ENCODE data around the gene TBC1D5.
"Not testable (repeated sequence)": the region's sequence is repeated elsewhere in the genome, so short reads cannot be mapped to it uniquely, and the experiment has no call there.

The TBC1D5 gene

GRCh38 chr3:17707813-17708543 lies 34.5 kb downstream of the TBC1D5 start:
- DNase-seq = no peak

- not testable (repeated sequence) for DNase-seq
Measured at GRCh38 chr3:17705991-17706390, 36.4 kb downstream of the TBC1D5 start.

- not testable (repeated sequence) for DNase-seq
Measured at GRCh38 chr3:17699815-17700214, 42.6 kb downstream of the TBC1D5 start.

- DNase-seq = not testable (repeated sequence)
Measured at GRCh38 chr3:17695665-17696064, 46.8 kb downstream of the TBC1D5 start.

- DNase-seq = not testable (repeated sequence)
Measured at GRCh38 chr3:17693670-17693999, 48.8 kb downstream of the TBC1D5 start.

- DNase-seq = not testable (repeated sequence)
Measured at GRCh38 chr3:17692846-17693669, 49.4 kb downstream of the TBC1D5 start.

GRCh38 chr3:17687566-17687965 lies 54.9 kb downstream of the TBC1D5 start:
- DNase-seq = no peak

GRCh38 chr3:17686613-17687012 lies 55.8 kb downstream of the TBC1D5 start:
- no peak for DNase-seq

- DNase-seq = no peak
Measured at GRCh38 chr3:17683542-17684207, 58.8 kb downstream of the TBC1D5 start.

- no peak for DNase-seq
Measured at GRCh38 chr3:17680530-17680929, 61.9 kb downstream of the TBC1D5 start.

- DNase-seq = no peak
Measured at GRCh38 chr3:17678116-17678741, 64.2 kb downstream of the TBC1D5 start.

GRCh38 chr3:17674082-17674686 lies 68.2 kb downstream of the TBC1D5 start:
- DNase-seq = no peak

- no peak for DNase-seq
Measured at GRCh38 chr3:17672506-17672905, 69.9 kb downstream of the TBC1D5 start.

GRCh38 chr3:17670749-17671148 lies 71.7 kb downstream of the TBC1D5 start:
- DNase-seq = no peak

- no peak for DNase-seq
Measured at GRCh38 chr3:17664923-17665322, 77.5 kb downstream of the TBC1D5 start.

GRCh38 chr3:17656264-17656663 lies 86.2 kb downstream of the TBC1D5 start:
- no peak for DNase-seq

GRCh38 chr3:17655743-17656142 lies 86.7 kb downstream of the TBC1D5 start:
- DNase-seq = no peak

- DNase-seq = not testable (repeated sequence)
Measured at GRCh38 chr3:17649748-17650147, 92.7 kb downstream of the TBC1D5 start.

- DNase-seq = not testable (repeated sequence)
Measured at GRCh38 chr3:17648630-17649355, 93.6 kb downstream of the TBC1D5 start.

- DNase-seq = no peak
Measured at GRCh38 chr3:17645074-17645698, 97.2 kb downstream of the TBC1D5 start.

GRCh38 chr3:17643691-17644090 lies 98.7 kb downstream of the TBC1D5 start:
- no peak for DNase-seq

GRCh38 chr3:17642474-17642873 lies 100.0 kb downstream of the TBC1D5 start:
- no peak for DNase-seq
